ENCODE measurements around the gene PTPRG. TPM values are rescaled to one million over a fixed set of nuclear protein-coding genes. Genes with fewer than 3 reads are reported as not detected.

Gene PTPRG
- total and polyA plus RNA-seq, 4 donors = 3.6 to 35.6 (median 8.1) TPM

DNA sequence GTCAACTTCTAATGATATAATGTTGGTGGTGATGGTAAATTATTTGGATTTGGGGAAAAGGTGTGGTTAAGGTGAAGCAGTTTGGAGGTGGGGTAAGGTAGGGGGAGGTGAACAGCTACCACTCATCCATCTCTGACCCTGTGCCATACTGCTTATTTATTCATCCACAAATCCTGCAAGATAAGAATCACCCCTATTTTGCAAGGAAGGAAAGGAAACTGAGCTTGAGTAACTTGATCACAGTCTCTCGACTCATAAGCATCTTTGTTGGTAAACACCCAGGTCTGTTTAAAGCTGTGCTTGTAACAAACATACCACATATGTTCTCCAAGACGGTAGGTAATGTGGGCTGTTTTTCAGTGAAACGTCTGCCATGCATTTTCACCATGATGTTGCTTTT is 67.3 kb downstream of the PTPRG start:
- TF ChIP-seq YY1 (IDR thresholded peaks at IDR 0.05) (no peak), RXRA (IDR thresholded peaks at IDR 0.05) (no peak), FOXA1 (IDR thresholded peaks at IDR 0.05) (no peak), SP1 (IDR thresholded peaks at IDR 0.05) (no peak), NR2F2 (IDR thresholded peaks at IDR 0.05) (no peak), RAD21 (IDR thresholded peaks at IDR 0.05) (no peak), JUND (IDR thresholded peaks at IDR 0.05) (no peak), TAF1 (conservative IDR thresholded peaks at IDR 0.05) (no peak), HNF4A (conservative IDR thresholded peaks at IDR 0.05) (no peak)
- no peak overlapping the region for H3K9ac ChIP-seq (ENCODE audit: low read depth in 1 of 2, low read length in 2 of 2)
- no peaks in the 10 kb centered on the region for H3K9me3 ChIP-seq (ENCODE audit: control insufficient read depth in 4 of 4, low read length in 3 of 4)
- WGBS = 94% methylated on average over 3 of the region's 3 CpGs
- DNase-seq (ENCODE audit: low spot score) = no peak
- H3K27me3 ChIP-seq (ENCODE audit: control insufficient read depth in 4 of 4, insufficient read depth in 4 of 4, low read length in 3 of 4) = no peaks in the 10 kb centered on the region
- H3K27ac ChIP-seq (ENCODE audit: low read depth in 1 of 2, low read length in 2 of 2) = no peak overlapping the region
- H3K36me3 ChIP-seq (ENCODE audit: control insufficient read depth in 4 of 4, insufficient read depth in 3 of 4, low read depth in 1 of 4, low read length in 3 of 4) = no peaks in the 10 kb centered on the region
- H3K4me1 ChIP-seq (ENCODE audit: control insufficient read depth in 4 of 4, insufficient read depth in 4 of 4, low read length in 3 of 4) = peaks cover 0 to 24% (median 20%) of the 10 kb centered on the region in 4 donors
- H3K4me3 ChIP-seq (ENCODE audit: low read depth in 1 of 3, low read length in 3 of 3) = no peak overlapping the region

DNA sequence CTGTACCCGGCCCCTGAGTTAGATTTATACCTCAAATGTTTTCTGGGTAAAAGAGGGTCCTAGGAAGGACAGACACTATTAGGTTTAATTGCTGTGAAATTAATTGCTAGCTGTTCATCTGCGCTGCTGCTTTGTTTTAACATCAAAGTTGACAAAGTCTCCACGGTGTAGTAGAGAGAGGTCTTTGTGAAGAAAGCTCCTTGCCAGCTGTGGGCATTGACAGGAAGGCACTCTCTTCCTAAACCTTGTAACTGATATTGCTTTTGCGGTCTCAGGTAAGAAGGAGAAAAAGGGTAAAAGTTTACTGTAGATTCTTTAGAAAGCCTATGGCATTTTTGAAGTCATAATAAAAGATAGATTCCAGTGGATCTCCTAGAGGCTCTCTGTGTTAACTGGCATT is 68.1 kb downstream of the PTPRG start:
- no peak overlapping the region for H3K27ac ChIP-seq (ENCODE audit: low read depth in 1 of 2, low read length in 2 of 2)
- no peak overlapping the region for H3K9ac ChIP-seq (ENCODE audit: low read depth in 1 of 2, low read length in 2 of 2)
- H3K9me3 ChIP-seq (ENCODE audit: control insufficient read depth in 4 of 4, low read length in 3 of 4) = no peaks in the 10 kb centered on the region
- peaks cover 4 to 26% (median 22%) of the 10 kb centered on the region in 4 donors for H3K4me1 ChIP-seq (ENCODE audit: control insufficient read depth in 4 of 4, insufficient read depth in 4 of 4, low read length in 3 of 4)
- DNase-seq (ENCODE audit: low spot score) = no peak
- WGBS = 93% methylated on average over 4 of the region's 4 CpGs
- no peak overlapping the region for H3K4me3 ChIP-seq (ENCODE audit: low read depth in 1 of 3, low read length in 3 of 3)
- no peaks in the 10 kb centered on the region for H3K36me3 ChIP-seq (ENCODE audit: control insufficient read depth in 4 of 4, insufficient read depth in 3 of 4, low read depth in 1 of 4, low read length in 3 of 4)
- TF ChIP-seq FOXA1 (IDR thresholded peaks at IDR 0.05) = no peak
- no peaks in the 10 kb centered on the region for H3K27me3 ChIP-seq (ENCODE audit: control insufficient read depth in 4 of 4, insufficient read depth in 4 of 4, low read length in 3 of 4)

DNA sequence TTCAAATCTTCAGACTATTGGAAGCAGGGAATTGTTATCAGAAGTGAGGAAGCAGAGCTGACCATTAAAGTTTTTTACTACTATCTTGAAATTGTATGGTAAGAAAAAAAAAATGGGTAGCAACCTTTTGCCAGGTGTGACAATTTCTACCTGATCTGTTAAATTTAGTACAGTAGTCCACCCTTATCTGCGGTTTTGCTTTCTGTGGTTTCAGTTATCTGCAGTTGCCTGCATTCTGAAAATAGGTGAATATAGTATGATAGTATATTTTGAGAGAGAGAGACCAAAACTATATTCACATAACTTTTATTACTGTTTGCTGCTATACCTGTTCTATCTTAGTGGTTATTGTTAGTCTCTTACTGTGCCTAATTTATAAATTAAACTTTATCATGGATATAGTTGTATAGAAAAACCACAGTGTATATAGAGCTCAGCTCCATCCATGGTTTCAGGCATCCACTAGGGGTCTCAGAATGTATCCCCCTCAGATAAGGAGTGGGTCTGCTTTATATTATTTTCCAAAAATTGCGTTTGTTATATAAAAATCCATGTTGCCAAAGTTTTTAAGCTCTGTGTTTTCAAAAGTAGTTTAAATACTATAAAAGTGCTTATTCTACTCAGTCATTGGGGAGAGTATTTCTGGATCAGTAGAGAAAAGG is 69.9 kb downstream of the PTPRG start:
- TF ChIP-seq RAD21 (IDR thresholded peaks at IDR 0.05) = no peak
- TF ChIP-seq RXRA (IDR thresholded peaks at IDR 0.05) = no peak
- no peak for TF ChIP-seq HNF4G (IDR thresholded peaks at IDR 0.05)
- TF ChIP-seq GABPA (IDR thresholded peaks at IDR 0.05 in 1 of 2, conservative IDR thresholded peaks at IDR 0.05 in 1 of 2) = no peak
- no peaks in the 10 kb centered on the region for H3K9me3 ChIP-seq (ENCODE audit: control insufficient read depth in 4 of 4, low read length in 3 of 4)
- no peak for DNase-seq (ENCODE audit: low spot score)
- H3K27ac ChIP-seq (ENCODE audit: low read depth in 1 of 2, low read length in 2 of 2) = no peak overlapping the region
- peaks cover 5 to 28% (median 23%) of the 10 kb centered on the region in 4 donors for H3K4me1 ChIP-seq (ENCODE audit: control insufficient read depth in 4 of 4, insufficient read depth in 4 of 4, low read length in 3 of 4)
- H3K27me3 ChIP-seq (ENCODE audit: control insufficient read depth in 4 of 4, insufficient read depth in 4 of 4, low read length in 3 of 4) = no peaks in the 10 kb centered on the region
- no peak overlapping the region for H3K4me3 ChIP-seq (ENCODE audit: low read depth in 1 of 3, low read length in 3 of 3)
- H3K9ac ChIP-seq (ENCODE audit: low read depth in 1 of 2, low read length in 2 of 2) = no peak overlapping the region
- WGBS = 91% methylated on average over 2 of the region's 2 CpGs
- H3K36me3 ChIP-seq (ENCODE audit: control insufficient read depth in 4 of 4, insufficient read depth in 3 of 4, low read depth in 1 of 4, low read length in 3 of 4) = no peaks in the 10 kb centered on the region

DNA sequence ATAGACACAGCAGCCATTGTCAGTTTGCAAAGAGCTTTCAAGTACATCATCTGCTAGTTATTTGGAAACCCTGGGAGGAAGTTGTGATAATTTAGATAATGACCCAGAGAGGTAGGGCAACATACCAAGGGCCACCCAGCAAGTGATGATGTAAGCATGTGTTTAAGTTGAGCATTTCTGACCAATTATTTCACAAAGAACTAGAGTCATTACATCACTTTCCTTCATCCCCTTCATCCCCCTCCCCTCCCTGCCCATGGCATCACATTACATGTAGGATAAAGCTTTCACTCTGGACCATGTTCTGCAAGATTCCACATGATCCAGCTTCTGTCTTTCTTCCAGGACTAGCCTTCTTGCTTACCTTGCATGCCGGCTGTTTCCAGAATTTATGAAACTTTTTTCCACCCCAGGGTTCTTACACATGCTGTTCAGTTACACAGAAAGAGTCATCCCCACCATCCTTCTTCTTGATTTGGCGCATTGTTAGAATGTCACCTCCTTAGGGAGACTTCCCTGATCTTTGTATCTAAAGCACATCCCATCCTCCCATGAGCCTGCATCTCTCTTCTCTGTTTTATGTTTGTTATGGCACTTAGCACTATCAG is 71.3 kb downstream of the PTPRG start:
- TF ChIP-seq TAF1 (conservative IDR thresholded peaks at IDR 0.05) (no peak), HNF4A (conservative IDR thresholded peaks at IDR 0.05) (no peak), JUND (IDR thresholded peaks at IDR 0.05) (no peak), EGR1 (IDR thresholded peaks at IDR 0.05; ENCODE audit: low read depth in 2 of 2) (no peak), RAD21 (IDR thresholded peaks at IDR 0.05) (no peak), FOXA2 (IDR thresholded peaks at IDR 0.05) (no peak), RXRA (IDR thresholded peaks at IDR 0.05) (no peak), NR2F2 (IDR thresholded peaks at IDR 0.05) (no peak), GABPA (IDR thresholded peaks at IDR 0.05 in 1 of 2, conservative IDR thresholded peaks at IDR 0.05 in 1 of 2) (no peak)
- TF ChIP-seq, protein P1, sequence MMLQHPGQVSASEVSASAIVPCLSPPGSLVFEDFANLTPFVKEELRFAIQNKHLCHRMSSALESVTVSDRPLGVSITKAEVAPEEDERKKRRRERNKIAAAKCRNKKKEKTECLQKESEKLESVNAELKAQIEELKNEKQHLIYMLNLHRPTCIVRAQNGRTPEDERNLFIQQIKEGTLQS (IDR thresholded peaks at IDR 0.05) = no peak
- TF ChIP-seq, protein P2, sequence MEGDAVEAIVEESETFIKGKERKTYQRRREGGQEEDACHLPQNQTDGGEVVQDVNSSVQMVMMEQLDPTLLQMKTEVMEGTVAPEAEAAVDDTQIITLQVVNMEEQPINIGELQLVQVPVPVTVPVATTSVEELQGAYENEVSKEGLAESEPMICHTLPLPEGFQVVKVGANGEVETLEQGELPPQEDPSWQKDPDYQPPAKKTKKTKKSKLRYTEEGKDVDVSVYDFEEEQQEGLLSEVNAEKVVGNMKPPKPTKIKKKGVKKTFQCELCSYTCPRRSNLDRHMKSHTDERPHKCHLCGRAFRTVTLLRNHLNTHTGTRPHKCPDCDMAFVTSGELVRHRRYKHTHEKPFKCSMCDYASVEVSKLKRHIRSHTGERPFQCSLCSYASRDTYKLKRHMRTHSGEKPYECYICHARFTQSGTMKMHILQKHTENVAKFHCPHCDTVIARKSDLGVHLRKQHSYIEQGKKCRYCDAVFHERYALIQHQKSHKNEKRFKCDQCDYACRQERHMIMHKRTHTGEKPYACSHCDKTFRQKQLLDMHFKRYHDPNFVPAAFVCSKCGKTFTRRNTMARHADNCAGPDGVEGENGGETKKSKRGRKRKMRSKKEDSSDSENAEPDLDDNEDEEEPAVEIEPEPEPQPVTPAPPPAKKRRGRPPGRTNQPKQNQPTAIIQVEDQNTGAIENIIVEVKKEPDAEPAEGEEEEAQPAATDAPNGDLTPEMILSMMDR (IDR thresholded peaks at IDR 0.05; ENCODE audit: low read depth, low read length, missing input control) = no peak
- H3K4me1 ChIP-seq (ENCODE audit: control insufficient read depth in 4 of 4, insufficient read depth in 4 of 4, low read length in 3 of 4) = peaks cover 5 to 26% (median 18%) of the 10 kb centered on the region in 4 donors
- WGBS = 98% methylated on average over 2 of the region's 2 CpGs

More for the DNA sequence above, 71.3 kb downstream of the PTPRG start:
- Histone ChIP-seq H3K9ac (ENCODE audit: low read depth in 1 of 2, low read length in 2 of 2) (no peak overlapping the region), H3K9me3 (ENCODE audit: control insufficient read depth in 4 of 4, low read length in 3 of 4) (no peaks in the 10 kb centered on the region), H3K27me3 (ENCODE audit: control insufficient read depth in 4 of 4, insufficient read depth in 4 of 4, low read length in 3 of 4) (no peaks in the 10 kb centered on the region), H3K27ac (ENCODE audit: low read depth in 1 of 2, low read length in 2 of 2) (no peak overlapping the region), H3K36me3 (ENCODE audit: control insufficient read depth in 4 of 4, insufficient read depth in 3 of 4, low read depth in 1 of 4, low read length in 3 of 4) (no peaks in the 10 kb centered on the region), H3K4me3 (ENCODE audit: low read depth in 1 of 3, low read length in 3 of 3) (no peak overlapping the region)
- no peak for DNase-seq (ENCODE audit: low spot score)

All from liver (tissue), 9 donors.